ENCODE data around the gene PTPRG. TPM values are rescaled to one million over a fixed set of nuclear protein-coding genes. Genes with fewer than 3 reads are reported as not detected.

The PTPRG gene
- total and polyA plus RNA-seq, 2 of the 13 experiments (the other 11 are each of a cell fraction or from before 2014, with no cell fraction given): 8.0 to 25.3 TPM

DNA sequence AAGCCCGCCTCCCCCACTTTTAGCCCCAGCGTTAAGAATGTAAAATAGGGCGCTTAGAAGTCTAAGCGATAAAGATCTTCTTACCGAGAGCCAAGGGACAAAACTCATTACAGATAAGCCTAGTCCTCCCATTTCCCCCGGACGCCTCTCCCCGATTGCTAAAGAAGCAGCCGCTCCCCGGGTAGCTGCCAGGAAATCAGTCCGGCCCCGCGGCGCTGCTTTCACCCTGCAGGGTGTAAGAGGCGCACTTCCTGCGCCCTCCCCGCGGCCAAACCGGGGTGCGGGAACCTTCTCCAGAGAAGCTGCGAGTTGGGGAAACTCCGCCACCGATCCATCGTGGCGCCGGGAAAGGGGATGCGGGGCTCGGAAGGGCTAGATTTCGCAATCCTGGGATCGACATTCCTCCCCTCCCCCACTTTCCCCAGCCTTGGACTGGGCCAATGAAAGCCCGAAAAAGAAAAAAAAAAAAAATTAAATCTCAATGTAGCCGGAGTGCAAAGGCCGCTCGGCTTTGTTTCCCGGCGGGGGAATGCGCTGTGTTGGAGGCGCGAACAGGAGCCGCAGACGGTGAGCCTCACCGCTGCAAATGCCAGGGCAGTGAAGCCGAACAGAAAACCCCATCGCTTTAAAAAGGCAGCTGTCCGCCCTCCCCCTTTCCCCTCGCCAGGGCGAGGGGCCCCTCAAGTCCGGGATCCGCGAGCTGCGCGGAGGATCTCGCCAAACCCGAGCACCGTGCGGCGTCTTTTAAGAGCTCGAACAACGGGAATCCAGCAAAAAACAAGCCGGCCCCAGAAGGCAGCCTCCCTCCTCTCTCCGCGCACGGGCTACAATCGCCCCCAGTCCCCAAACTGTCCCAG is 626 bp upstream of the PTPRG start (continued):
- no peak for TF ChIP-seq ZNF713 (CRISPR knock-in tag; IDR thresholded peaks at IDR 0.05)
- TF ChIP-seq KMT2B (CRISPR knock-in tag; IDR thresholded peaks at IDR 0.05): peak; percentile 72
- TF ChIP-seq ZBTB3 (CRISPR knock-in tag; IDR thresholded peaks at IDR 0.05; ENCODE audit: borderline replicate concordance, low read depth): peak; percentile 53; the same call in 1 of the 2 replicates
- no peak for TF ChIP-seq HCFC1 (IDR thresholded peaks at IDR 0.05; ENCODE audit: low read depth, low read length)
- TF ChIP-seq, protein P1, sequence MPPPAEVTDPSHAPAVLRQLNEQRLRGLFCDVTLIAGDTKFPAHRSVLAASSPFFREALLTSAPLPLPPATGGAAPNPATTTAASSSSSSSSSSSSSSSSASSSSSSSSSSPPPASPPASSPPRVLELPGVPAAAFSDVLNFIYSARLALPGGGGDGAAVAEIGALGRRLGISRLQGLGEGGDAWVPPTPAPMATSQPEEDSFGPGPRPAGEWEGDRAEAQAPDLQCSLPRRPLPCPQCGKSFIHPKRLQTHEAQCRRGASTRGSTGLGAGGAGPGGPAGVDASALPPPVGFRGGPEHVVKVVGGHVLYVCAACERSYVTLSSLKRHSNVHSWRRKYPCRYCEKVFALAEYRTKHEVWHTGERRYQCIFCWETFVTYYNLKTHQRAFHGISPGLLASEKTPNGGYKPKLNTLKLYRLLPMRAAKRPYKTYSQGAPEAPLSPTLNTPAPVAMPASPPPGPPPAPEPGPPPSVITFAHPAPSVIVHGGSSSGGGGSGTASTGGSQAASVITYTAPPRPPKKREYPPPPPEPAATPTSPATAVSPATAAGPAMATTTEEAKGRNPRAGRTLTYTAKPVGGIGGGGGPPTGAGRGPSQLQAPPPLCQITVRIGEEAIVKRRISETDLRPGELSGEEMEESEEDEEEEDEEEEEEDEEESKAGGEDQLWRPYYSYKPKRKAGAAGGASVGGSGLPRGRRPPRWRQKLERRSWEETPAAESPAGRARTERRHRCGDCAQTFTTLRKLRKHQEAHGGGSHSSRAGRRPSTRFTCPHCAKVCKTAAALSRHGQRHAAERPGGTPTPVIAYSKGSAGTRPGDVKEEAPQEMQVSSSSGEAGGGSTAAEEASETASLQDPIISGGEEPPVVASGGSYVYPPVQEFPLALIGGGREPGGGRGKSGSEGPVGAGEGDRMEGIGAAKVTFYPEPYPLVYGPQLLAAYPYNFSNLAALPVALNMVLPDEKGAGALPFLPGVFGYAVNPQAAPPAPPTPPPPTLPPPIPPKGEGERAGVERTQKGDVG (CRISPR knock-in tag; IDR thresholded peaks at IDR 0.05; ENCODE audit: borderline replicate concordance): no peak
- TF ChIP-seq ELF4 (CRISPR knock-in tag; IDR thresholded peaks at IDR 0.05; ENCODE audit: borderline replicate concordance): peak; percentile 80
- peak; percentile 62 for TF ChIP-seq PRPF4 (IDR thresholded peaks at IDR 0.05; ENCODE audit: low read depth, low read length, poor library complexity, severe bottlenecking)
- TF ChIP-seq YY1 (IDR thresholded peaks at IDR 0.05; ENCODE audit: insufficient read depth, insufficient replicate concordance, low read depth, low read length): peak; percentile 65
- no peak for TF ChIP-seq ZFP62 (CRISPR knock-in tag; IDR thresholded peaks at IDR 0.05)
- TF ChIP-seq, protein P2, sequence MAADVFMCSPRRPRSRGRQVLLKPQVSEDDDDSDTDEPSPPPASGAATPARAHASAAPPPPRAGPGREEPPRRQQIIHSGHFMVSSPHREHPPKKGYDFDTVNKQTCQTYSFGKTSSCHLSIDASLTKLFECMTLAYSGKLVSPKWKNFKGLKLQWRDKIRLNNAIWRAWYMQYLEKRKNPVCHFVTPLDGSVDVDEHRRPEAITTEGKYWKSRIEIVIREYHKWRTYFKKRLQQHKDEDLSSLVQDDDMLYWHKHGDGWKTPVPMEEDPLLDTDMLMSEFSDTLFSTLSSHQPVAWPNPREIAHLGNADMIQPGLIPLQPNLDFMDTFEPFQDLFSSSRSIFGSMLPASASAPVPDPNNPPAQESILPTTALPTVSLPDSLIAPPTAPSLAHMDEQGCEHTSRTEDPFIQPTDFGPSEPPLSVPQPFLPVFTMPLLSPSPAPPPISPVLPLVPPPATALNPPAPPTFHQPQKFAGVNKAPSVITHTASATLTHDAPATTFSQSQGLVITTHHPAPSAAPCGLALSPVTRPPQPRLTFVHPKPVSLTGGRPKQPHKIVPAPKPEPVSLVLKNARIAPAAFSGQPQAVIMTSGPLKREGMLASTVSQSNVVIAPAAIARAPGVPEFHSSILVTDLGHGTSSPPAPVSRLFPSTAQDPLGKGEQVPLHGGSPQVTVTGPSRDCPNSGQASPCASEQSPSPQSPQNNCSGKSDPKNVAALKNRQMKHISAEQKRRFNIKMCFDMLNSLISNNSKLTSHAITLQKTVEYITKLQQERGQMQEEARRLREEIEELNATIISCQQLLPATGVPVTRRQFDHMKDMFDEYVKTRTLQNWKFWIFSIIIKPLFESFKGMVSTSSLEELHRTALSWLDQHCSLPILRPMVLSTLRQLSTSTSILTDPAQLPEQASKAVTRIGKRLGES (CRISPR knock-in tag; IDR thresholded peaks at IDR 0.05; ENCODE audit: borderline replicate concordance): 0 out of 2 replicates have a peak, but pooled peaks have one; percentile 24
- TF ChIP-seq, protein P3, sequence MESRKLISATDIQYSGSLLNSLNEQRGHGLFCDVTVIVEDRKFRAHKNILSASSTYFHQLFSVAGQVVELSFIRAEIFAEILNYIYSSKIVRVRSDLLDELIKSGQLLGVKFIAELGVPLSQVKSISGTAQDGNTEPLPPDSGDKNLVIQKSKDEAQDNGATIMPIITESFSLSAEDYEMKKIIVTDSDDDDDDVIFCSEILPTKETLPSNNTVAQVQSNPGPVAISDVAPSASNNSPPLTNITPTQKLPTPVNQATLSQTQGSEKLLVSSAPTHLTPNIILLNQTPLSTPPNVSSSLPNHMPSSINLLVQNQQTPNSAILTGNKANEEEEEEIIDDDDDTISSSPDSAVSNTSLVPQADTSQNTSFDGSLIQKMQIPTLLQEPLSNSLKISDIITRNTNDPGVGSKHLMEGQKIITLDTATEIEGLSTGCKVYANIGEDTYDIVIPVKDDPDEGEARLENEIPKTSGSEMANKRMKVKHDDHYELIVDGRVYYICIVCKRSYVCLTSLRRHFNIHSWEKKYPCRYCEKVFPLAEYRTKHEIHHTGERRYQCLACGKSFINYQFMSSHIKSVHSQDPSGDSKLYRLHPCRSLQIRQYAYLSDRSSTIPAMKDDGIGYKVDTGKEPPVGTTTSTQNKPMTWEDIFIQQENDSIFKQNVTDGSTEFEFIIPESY (CRISPR knock-in tag; IDR thresholded peaks at IDR 0.05): no peak
- TF ChIP-seq ZFX (CRISPR knock-in tag; IDR thresholded peaks at IDR 0.05; ENCODE audit: low read depth): peak; percentile 31
- peak; percentile 26; the same call in 1 of the 2 replicates for TF ChIP-seq ISX (CRISPR knock-in tag; conservative IDR thresholded peaks at IDR 0.05)
- TF ChIP-seq ZNF773 (CRISPR knock-in tag; IDR thresholded peaks at IDR 0.05; ENCODE audit: borderline replicate concordance): peak; percentile 50; the same call in 1 of the 2 replicates
- peak; percentile 87 for TF ChIP-seq ZNF605 (CRISPR knock-in tag; IDR thresholded peaks at IDR 0.05)
- no peak for TF ChIP-seq NAIF1 (CRISPR knock-in tag; IDR thresholded peaks at IDR 0.05; ENCODE audit: borderline replicate concordance)
- peak; percentile 38; the same call in 1 of the 2 replicates for TF ChIP-seq MED13 (CRISPR knock-in tag; IDR thresholded peaks at IDR 0.05)
- TF ChIP-seq ZBTB8A (CRISPR knock-in tag; IDR thresholded peaks at IDR 0.05; ENCODE audit: borderline replicate concordance, low read depth): peak; percentile 85; the same call in 1 of the 2 replicates
- TF ChIP-seq PCBP1 (IDR thresholded peaks at IDR 0.05; ENCODE audit: borderline replicate concordance, low read depth, low read length): peak; percentile 62
- TF ChIP-seq NCOA2 (CRISPR knock-in tag; IDR thresholded peaks at IDR 0.05): peak; percentile 68
- TF ChIP-seq KDM6A (CRISPR knock-in tag; IDR thresholded peaks at IDR 0.05; ENCODE audit: low read depth): peak; percentile 64

Measured in HepG2 (cell line).